Naive B cell (primary cell): ENCODE measurements around the gene TACC2. TPM values are rescaled to one million over a fixed set of nuclear protein-coding genes. Genes with fewer than 3 reads are reported as not detected.

Source experiments
- ATAC-seq, 2 donors: fragments of 150-1000 bp; cut with Tn5 transposase; 2 replicates each; pipeline ENCODE4 v1.10.0; 2021; ENCODE audit warnings: low read depth in 2 of 2, mild to moderate bottlenecking in 2 of 2, moderate library complexity in 2 of 2
- DNase-seq: peaks from one replicate; pipeline ENCODE4 v3.0.0; 2022
- H3K27ac Mint-ChIP-seq, 6 donors: one replicate each; pipeline ENCODE4 v1.8.0; 2020 to 2022; ENCODE audit warnings: mild to moderate bottlenecking in 6 of 6, mixed read lengths in 6 of 6, moderate library complexity in 5 of 6, inconsistent platforms in 2 of 6
- H3K27me3 Mint-ChIP-seq, 3 donors: one replicate each; pipeline ENCODE4 v1.8.0; 2021 to 2022; ENCODE audit warnings: mixed read lengths in 3 of 3, mild to moderate bottlenecking in 1 of 3
- H3K36me3 Mint-ChIP-seq, 2 donors: one replicate each; pipeline ENCODE4 v1.8.0; 2020 to 2022; ENCODE audit warnings: mixed read lengths in 2 of 2, inconsistent platforms in 1 of 2, mild to moderate bottlenecking in 1 of 2
- H3K4me1 Mint-ChIP-seq, 3 donors: one replicate each; pipeline ENCODE4 v1.8.0; 2020 to 2022; ENCODE audit warnings: mixed read lengths in 3 of 3, inconsistent platforms in 1 of 3, mild to moderate bottlenecking in 1 of 3, moderate library complexity in 1 of 3
- H3K4me3 Mint-ChIP-seq, 8 donors: one replicate each; pipeline ENCODE4 v1.8.0; 2020 to 2022; ENCODE audit warnings: mild to moderate bottlenecking in 8 of 8, mixed read lengths in 8 of 8, moderate library complexity in 8 of 8, inconsistent platforms in 2 of 8
- H3K9me3 Mint-ChIP-seq, 7 donors: one replicate each; pipeline ENCODE4 v1.8.0; 2020 to 2022; ENCODE audit warnings: mixed read lengths in 7 of 7, mild to moderate bottlenecking in 5 of 7, inconsistent platforms in 2 of 7, moderate library complexity in 1 of 7
- polyA plus RNA-seq, 6 donors: library from polyadenylated mRNA; unstranded; fragments of 300-500 nt; fragmentation: Illumina TruSeq; gene quantifications; one replicate each; pipeline ENCODE4 v1.2.3, GENCODE V29; 2021; ENCODE audit warnings: low read depth in 6 of 6

The TACC2 gene
- polyA plus RNA-seq, 6 donors from 2014 or later, result not detected

DNA sequence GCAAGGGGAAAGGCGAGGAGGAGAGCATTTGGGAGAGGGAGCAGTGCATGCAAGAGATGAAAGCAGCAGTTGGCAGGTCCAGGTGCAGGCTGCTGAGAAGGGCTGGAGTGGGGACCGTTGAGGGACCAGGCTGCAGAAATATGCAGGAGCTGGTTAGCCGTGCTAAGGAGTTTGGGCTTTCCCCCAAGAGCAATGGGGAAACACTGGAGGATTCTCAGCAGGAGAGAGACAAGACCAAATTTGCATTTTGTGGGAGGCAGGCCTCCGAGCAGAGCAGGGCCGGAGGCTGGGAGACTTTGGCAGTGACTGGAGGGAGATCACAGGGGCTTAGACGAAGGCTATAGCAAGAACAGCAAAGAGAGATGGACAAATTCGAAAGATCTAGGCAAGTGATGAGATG, 293.9 kb downstream of the TACC2 start:
- Mint-ChIP-seq H3K9me3 (no peaks in the 10 kb centered on the region), H3K36me3 (no peaks in the 10 kb centered on the region)
- DNase-seq, result no peak

DNA sequence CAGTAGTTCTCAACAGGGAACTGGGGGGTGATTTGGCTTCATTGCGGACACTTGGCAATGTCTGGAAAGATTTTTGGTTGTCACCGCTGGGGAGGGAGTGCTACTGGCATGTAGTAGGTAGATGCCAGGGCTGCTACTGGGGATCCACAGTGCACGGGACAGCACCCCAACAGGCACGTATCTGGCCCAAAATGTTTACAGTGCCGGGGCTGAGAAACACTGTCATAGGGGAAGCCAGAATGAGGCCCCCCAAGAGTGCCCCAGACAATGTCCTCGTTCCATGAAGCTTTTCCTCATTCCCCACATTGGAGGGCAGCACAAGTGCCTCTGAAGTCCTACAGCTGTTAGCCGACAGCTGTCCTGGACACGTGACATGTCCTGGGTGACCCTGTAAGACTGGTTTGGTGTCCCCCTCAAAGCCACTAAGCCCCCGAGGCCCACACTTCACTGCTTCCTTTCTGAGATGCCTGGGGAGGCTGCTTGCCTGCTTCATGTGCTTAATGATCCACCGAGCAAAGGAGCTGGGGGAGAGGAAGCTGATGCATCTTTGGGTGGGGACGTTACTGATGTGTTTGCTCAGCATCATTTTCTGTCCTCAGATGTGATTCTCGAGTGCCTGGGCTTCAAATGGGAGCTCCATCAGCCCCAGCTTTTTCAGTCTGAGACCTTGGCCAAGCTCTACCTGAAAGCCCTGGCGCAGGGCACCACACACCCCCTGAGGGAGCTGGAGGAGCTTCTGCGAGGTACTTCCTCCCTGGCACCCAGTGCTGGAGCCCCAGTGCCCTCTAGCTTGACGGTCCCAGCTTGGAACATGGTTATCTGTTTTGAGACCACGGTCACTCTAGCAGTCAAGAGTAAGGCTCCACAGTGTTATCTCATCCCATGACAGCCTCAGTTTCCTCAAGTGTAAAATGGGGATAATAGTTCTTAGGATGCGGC, 296.8 kb downstream of the TACC2 start:
- no peaks in the 10 kb centered on the region for H3K36me3 Mint-ChIP-seq
- H3K9me3 Mint-ChIP-seq, result no peaks in the 10 kb centered on the region
- DNase-seq, result no peak
- H3K4me3 Mint-ChIP-seq, result no peak overlapping the region
- no peak overlapping the region for H3K27ac Mint-ChIP-seq
- H3K4me1 Mint-ChIP-seq, result no peaks in the 10 kb centered on the region
- ATAC-seq, result no peak
- peaks cover 27 to 56% (median 55%) of the 10 kb centered on the region in 3 donors for H3K27me3 Mint-ChIP-seq

More for the DNA sequence above, 293.9 kb downstream of the TACC2 start:
- ATAC-seq, result no peak
- peaks cover 30 to 58% (median 57%) of the 10 kb centered on the region in 3 donors for H3K27me3 Mint-ChIP-seq
- H3K4me3 Mint-ChIP-seq, result no peak overlapping the region
- peak overlapping the region in 1 of 6 donors; percentile 52 for H3K27ac Mint-ChIP-seq
- no peaks in the 10 kb centered on the region for H3K4me1 Mint-ChIP-seq

- no peak for DNase-seq
- H3K4me1 Mint-ChIP-seq, result no peaks in the 10 kb centered on the region
- no peak overlapping the region for H3K4me3 Mint-ChIP-seq
- no peaks in the 10 kb centered on the region for H3K9me3 Mint-ChIP-seq
- peaks cover 20 to 50% (median 48%) of the 10 kb centered on the region in 3 donors for H3K27me3 Mint-ChIP-seq
- H3K36me3 Mint-ChIP-seq, result no peaks in the 10 kb centered on the region
- no peak for ATAC-seq
- H3K27ac Mint-ChIP-seq, result peak overlapping the region in 1 of 6 donors; percentile 42
Observed at GRCh38 chr10:122286867-122287266, 297.9 kb downstream of the TACC2 start.

GRCh38 chr10:122287570-122287969, 298.6 kb downstream of the TACC2 start:
- no peaks in the 10 kb centered on the region for H3K36me3 Mint-ChIP-seq
- H3K4me3 Mint-ChIP-seq, result no peak overlapping the region
- H3K27me3 Mint-ChIP-seq, result peaks cover 19 to 43% (median 41%) of the 10 kb centered on the region in 3 donors
- DNase-seq, result no peak
- no peak overlapping the region for H3K27ac Mint-ChIP-seq
- H3K4me1 Mint-ChIP-seq, result no peaks in the 10 kb centered on the region
- ATAC-seq, result no peak
- H3K9me3 Mint-ChIP-seq, result no peaks in the 10 kb centered on the region

GRCh38 chr10:122288262-122288661, 299.3 kb downstream of the TACC2 start:
- Mint-ChIP-seq H3K4me1 (no peaks in the 10 kb centered on the region), H3K9me3 (no peaks in the 10 kb centered on the region), H3K27me3 (peaks cover 13 to 37% (median 35%) of the 10 kb centered on the region in 3 donors), H3K4me3 (peak overlapping the region in 1 of 8 donors; percentile 43), H3K27ac (no peak overlapping the region), H3K36me3 (no peaks in the 10 kb centered on the region)
- no peak for ATAC-seq
- no peak for DNase-seq

GRCh38 chr10:122288917-122289316, 300.0 kb downstream of the TACC2 start:
- H3K4me1 Mint-ChIP-seq, result no peaks in the 10 kb centered on the region
- no peak overlapping the region for H3K4me3 Mint-ChIP-seq
- H3K27me3 Mint-ChIP-seq, result peaks cover 10 to 37% (median 35%) of the 10 kb centered on the region in 3 donors
- ATAC-seq (no peak), DNase-seq (no peak)
- H3K27ac Mint-ChIP-seq, result no peak overlapping the region
- no peaks in the 10 kb centered on the region for H3K9me3 Mint-ChIP-seq
- no peaks in the 10 kb centered on the region for H3K36me3 Mint-ChIP-seq

DNA sequence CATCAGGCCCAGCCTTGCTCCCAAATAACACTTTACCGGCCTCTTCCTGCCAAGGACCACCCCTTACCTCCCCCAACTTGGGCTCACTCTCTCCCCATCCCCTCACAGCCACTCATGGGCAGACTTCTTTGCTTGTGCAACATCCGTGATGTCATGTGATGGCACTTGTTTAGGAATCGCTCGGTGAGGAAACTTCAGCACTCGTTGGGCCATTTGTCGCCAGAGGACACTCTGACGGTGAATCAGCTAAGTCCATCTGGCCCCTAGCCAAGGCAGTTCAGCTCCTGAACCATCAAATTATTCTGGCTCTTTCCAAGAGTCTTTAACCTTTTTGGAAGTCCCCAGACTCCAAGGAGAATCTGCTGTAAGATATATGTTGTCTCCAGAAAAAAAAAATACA, 301.4 kb downstream of the TACC2 start:
- Mint-ChIP-seq H3K4me1 (no peaks in the 10 kb centered on the region), H3K27me3 (peaks cover 10 to 44% (median 36%) of the 10 kb centered on the region in 3 donors), H3K27ac (no peak overlapping the region), H3K4me3 (no peak overlapping the region), H3K36me3 (no peaks in the 10 kb centered on the region), H3K9me3 (no peaks in the 10 kb centered on the region)
- DNase-seq, result no peak
- no peak for ATAC-seq

DNA sequence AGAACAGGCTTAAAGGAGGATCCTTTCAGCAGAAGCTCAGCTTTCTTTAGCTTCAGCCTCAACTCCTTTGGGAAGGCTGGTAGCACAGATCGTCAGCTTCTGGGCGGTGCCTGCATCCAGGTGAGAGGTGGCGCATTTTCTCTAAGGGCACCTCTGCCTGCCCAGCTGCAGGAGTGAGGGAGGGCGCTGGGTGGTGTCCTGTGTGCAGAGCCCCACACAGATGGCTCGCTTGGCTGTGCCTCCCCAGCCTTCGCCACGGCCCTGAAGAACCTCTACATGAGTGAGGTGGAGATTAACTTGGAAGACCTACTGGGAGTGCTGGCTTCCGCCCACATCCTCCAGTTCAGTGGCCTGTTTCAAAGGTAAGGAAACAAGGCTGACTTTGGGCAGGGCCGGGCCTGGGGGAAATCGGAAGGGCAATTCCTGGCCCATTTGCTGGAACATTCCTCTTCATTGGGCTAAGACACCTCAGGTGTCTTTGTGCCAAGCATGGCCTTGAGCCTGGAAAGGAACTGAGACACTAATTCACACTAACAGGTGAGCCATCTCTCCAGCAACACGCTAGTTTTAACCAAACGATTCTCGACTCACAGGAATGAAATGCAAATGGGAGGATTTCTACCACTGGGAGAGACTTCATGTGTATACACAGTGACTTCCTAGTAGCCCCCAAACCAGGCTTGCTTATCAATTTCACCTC, 302.0 kb downstream of the TACC2 start:
- Mint-ChIP-seq H3K27ac (no peak overlapping the region), H3K9me3 (no peaks in the 10 kb centered on the region), H3K4me1 (no peaks in the 10 kb centered on the region), H3K27me3 (peaks cover 10 to 47% (median 36%) of the 10 kb centered on the region in 3 donors), H3K36me3 (no peaks in the 10 kb centered on the region), H3K4me3 (no peak overlapping the region)
- DNase-seq (no peak), ATAC-seq (no peak)

GRCh38 chr10:122291739-122292138, 302.8 kb downstream of the TACC2 start:
- Mint-ChIP-seq H3K27me3 (peaks cover 10 to 46% (median 33%) of the 10 kb centered on the region in 3 donors), H3K9me3 (no peaks in the 10 kb centered on the region), H3K27ac (no peak overlapping the region), H3K36me3 (no peaks in the 10 kb centered on the region), H3K4me3 (no peak overlapping the region), H3K4me1 (no peaks in the 10 kb centered on the region)
- no peak for ATAC-seq
- DNase-seq, result no peak

GRCh38 chr10:122292376-122292775, 303.4 kb downstream of the TACC2 start:
- DNase-seq (no peak), ATAC-seq (no peak)
- Mint-ChIP-seq H3K9me3 (peaks cover 0 to 3% (median 0%) of the 10 kb centered on the region in 7 donors), H3K27me3 (peaks cover 15 to 46% (median 33%) of the 10 kb centered on the region in 3 donors), H3K36me3 (no peaks in the 10 kb centered on the region), H3K4me3 (no peak overlapping the region), H3K4me1 (no peaks in the 10 kb centered on the region), H3K27ac (no peak overlapping the region)

GRCh38 chr10:122293156-122293960, 304.4 kb downstream of the TACC2 start:
- DNase-seq (no peak), ATAC-seq (no peak)
- Mint-ChIP-seq H3K4me3 (no peak overlapping the region), H3K36me3 (no peaks in the 10 kb centered on the region), H3K27ac (peak overlapping the region in 1 of 6 donors; percentile 24), H3K27me3 (peaks cover 15 to 36% (median 30%) of the 10 kb centered on the region in 3 donors), H3K9me3 (peaks cover 0 to 3% (median 0%) of the 10 kb centered on the region in 7 donors), H3K4me1 (peaks cover 0 to under 1% (median 0%) of the 10 kb centered on the region in 3 donors)

DNA sequence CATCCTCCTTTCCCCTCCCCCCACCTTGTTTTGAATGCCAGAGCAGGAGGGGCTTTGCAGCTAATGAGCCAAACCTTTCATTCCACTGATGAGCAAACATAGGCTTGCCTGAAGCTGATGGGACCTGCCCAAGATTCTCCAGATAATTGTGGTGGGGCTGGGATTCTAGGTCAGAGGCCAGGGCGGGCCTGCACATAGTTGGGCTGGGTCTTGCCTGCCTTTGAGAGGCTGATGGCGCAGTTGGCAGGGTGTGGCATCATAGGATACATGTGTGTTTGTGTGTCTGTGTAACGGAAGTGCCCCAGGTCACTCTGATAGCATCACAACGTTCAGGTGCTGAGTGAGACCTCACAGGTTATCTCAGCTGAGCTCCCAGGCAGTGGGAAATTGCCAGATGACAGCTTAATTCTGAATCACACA, 305.0 kb downstream of the TACC2 start:
- Mint-ChIP-seq H3K4me3 (no peak overlapping the region), H3K4me1 (peaks cover 0 to 6% (median 3%) of the 10 kb centered on the region in 3 donors), H3K9me3 (peaks cover 0 to 3% (median 0%) of the 10 kb centered on the region in 7 donors), H3K27me3 (peaks cover 20 to 33% (median 30%) of the 10 kb centered on the region in 3 donors), H3K27ac (no peak overlapping the region), H3K36me3 (no peaks in the 10 kb centered on the region)
- no peak for ATAC-seq
- DNase-seq, result no peak
